Head of caudate nucleus (tissue), 42 donors: ENCODE measurements around the gene PCDH7.

ENCODE experiments used
- DNase-seq, 42 donors: peaks; one replicate each; pipeline versions ENCODE4 v3.0.0 to v3.0.0-alpha.2; 2020 to 2021; ENCODE audit warnings: mixed read lengths in 7 of 42
- intact Hi-C: fragments of 100-400 bp; cut with DNase I; formaldehyde crosslinking; loops from one replicate; pipeline ENCODE4 v1.15.0; 2022

PCDH7 gene

GRCh38 chr4:30720021-30720660, at the start of gene PCDH7:
Gene PCDH7 (plus strand): TSS chr4:30720369. CDS start chr4:30721423, 1,054 bp downstream.
- peak; percentile 40 to 84 (median 67) for DNase-seq
- intact Hi-C loops, result no loop called here

GRCh38 chr4:30671926-30672448, 48.2 kb upstream of the PCDH7 start:
- no peak for DNase-seq
- intact Hi-C loops, result no loop called here

GRCh38 chr4:30696191-30696590, 24.0 kb upstream of the PCDH7 start:
- no peak for DNase-seq
- intact Hi-C loops, result no loop called here

GRCh38 chr4:30714408-30715031, 5.6 kb upstream of the PCDH7 start:
- intact Hi-C loops, result no loop called here
- DNase-seq, result peak in 35 of 42 donors; percentile 19 to 80 (median 51)

- intact Hi-C loops, result no loop called here
- no peak for DNase-seq
These were observed 4.0 kb upstream of the PCDH7 start for GRCh38 chr4:30716158-30716557.

GRCh38 chr4:30716681-30717207, 3.4 kb upstream of the PCDH7 start:
- DNase-seq, result peak in 23 of 42 donors; percentile 10 to 56 (median 26)
- intact Hi-C loops, result no loop called here

- DNase-seq, result peak; percentile 27 to 85 (median 70)
- intact Hi-C loops, result no loop called here
These were observed 2.8 kb upstream of the PCDH7 start for GRCh38 chr4:30717208-30718020.

GRCh38 chr4:30718021-30718542, 2.1 kb upstream of the PCDH7 start:
- intact Hi-C loops, result no loop called here
- peak; percentile 56 to 90 (median 80) for DNase-seq

GRCh38 chr4:30718641-30719453, 1.3 kb upstream of the PCDH7 start:
- peak in 24 of 42 donors; percentile 3 to 59 (median 28) for DNase-seq
- intact Hi-C loops, result no loop called here

GRCh38 chr4:30719454-30720020, 632 bp upstream of the PCDH7 start:
- intact Hi-C loops, result no loop called here
- peak in 41 of 42 donors; percentile 39 to 83 (median 67) for DNase-seq

- DNase-seq, result peak in 36 of 42 donors; percentile 18 to 71 (median 45)
- intact Hi-C loops, result no loop called here
These were observed 554 bp downstream of the PCDH7 start for GRCh38 chr4:30720661-30721184.

- DNase-seq, result peak in 35 of 42 donors; percentile 19 to 73 (median 48)
- intact Hi-C loops, result no loop called here
These were observed 1.3 kb downstream of the PCDH7 start for GRCh38 chr4:30721185-30722091.

- intact Hi-C loops, result no loop called here
- peak in 2 of 42 donors; percentile 10 to 19 for DNase-seq
These were observed 1.9 kb downstream of the PCDH7 start for GRCh38 chr4:30722092-30722358.

- intact Hi-C loops, result no loop called here
- DNase-seq, result peak in 24 of 42 donors; percentile 5 to 52 (median 20)
These were observed 2.4 kb downstream of the PCDH7 start for GRCh38 chr4:30722359-30723200.

GRCh38 chr4:30723201-30723955, 3.2 kb downstream of the PCDH7 start:
- intact Hi-C loops, result no loop called here
- peak in 10 of 42 donors; percentile 3 to 48 (median 18) for DNase-seq
